H1 (cell line): ENCODE measurements around the gene ENDOU. TPM values are rescaled to one million over a fixed set of nuclear protein-coding genes. Genes with fewer than 3 reads are reported as not detected.

ENCODE experiments used
- CTCF ChIA-PET: fragments of 300-600 bp; sonication (Branson Sonifier 250); formaldehyde crosslinking; loops from one replicate; lab custom pipeline; 2021; ENCODE audit not compliant: partially characterized antibody; lab: Charles Lee
- POLR2A ChIA-PET: fragments of 300-600 bp; sonication (Branson Sonifier 250); formaldehyde crosslinking; loops from one replicate; lab custom pipeline; 2021; ENCODE audit warnings: inconsistent platforms; ENCODE audit not compliant: partially characterized antibody; lab: Charles Lee
- DNase-seq, 2 experiments: peaks; one replicate each; pipeline versions ENCODE4 v3.0.0 to v3.0.0-alpha.2; 2010 to 2022; ENCODE audit warnings: low spot score in 2 of 2, low read depth in 1 of 2, mixed read lengths in 1 of 2
- FAIRE-seq: peaks from 2 replicates; lab custom pipeline; 2011; peaks lifted over from hg19 to GRCh38; lab: Jason Lieb, UNC
- H2AFZ ChIP-seq: 2 replicates; pipeline ENCODE4 v1.8.1; 2012; ENCODE audit warnings: low read length, inconsistent platforms
- H2AK5ac ChIP-seq: 2 replicates; pipeline ENCODE4 v1.6.1; 2013; ENCODE audit warnings: low read depth, low read length
- H2BK120ac ChIP-seq: replicated peaks from 2 replicates; pipeline ENCODE3; 2013; ENCODE audit warnings: low read depth, low read length, inconsistent platforms
- H2BK12ac ChIP-seq: 2 replicates; pipeline ENCODE4 v1.6.1; 2013; ENCODE audit warnings: low read depth, low read length
- H2BK15ac ChIP-seq: 2 replicates; pipeline ENCODE4 v1.6.1; 2013; ENCODE audit warnings: low read length
- H2BK20ac ChIP-seq: 2 replicates; pipeline ENCODE4 v1.6.1; 2013; ENCODE audit warnings: low read length
- H2BK5ac ChIP-seq: 2 replicates; pipeline ENCODE4 v1.6.1; 2013; ENCODE audit warnings: low read depth, low read length
- H3K14ac ChIP-seq: 2 replicates; pipeline ENCODE4 v1.6.1; 2013; ENCODE audit warnings: inconsistent platforms; ENCODE audit not compliant: insufficient read length
- H3K18ac ChIP-seq: 2 replicates; pipeline ENCODE4 v1.6.1; 2013; ENCODE audit warnings: low read length; ENCODE audit errors: extremely low read depth
- H3K23ac ChIP-seq: 2 replicates; pipeline ENCODE4 v1.6.1; 2013; ENCODE audit warnings: inconsistent platforms; ENCODE audit not compliant: insufficient read length
- H3K23me2 ChIP-seq: 2 replicates; pipeline ENCODE4 v1.6.1; 2013; ENCODE audit warnings: low read depth, low read length
- H3K27ac ChIP-seq: 2 replicates; pipeline ENCODE4 v1.6.1; 2011; ENCODE audit warnings: low read depth, low read length, inconsistent platforms
- H3K27me3 ChIP-seq, 4 experiments: replicated peaks in 1 of 4; 1 replicate in 1 of 4; 2 replicates in 3 of 4; pipeline versions ENCODE4 v1.6.1 to v1.8.1; 2011 to 2013; ENCODE audit warnings: low read length in 3 of 4, mild to moderate bottlenecking in 3 of 4, inconsistent platforms in 2 of 4, mixed read lengths in 2 of 4, moderate library complexity in 1 of 4; ENCODE audit not compliant: control insufficient read depth in 3 of 4, insufficient read depth in 3 of 4; ENCODE audit errors: extremely low read depth in 1 of 4
- H3K36me3 ChIP-seq, 4 experiments: 2 replicates each; pipeline versions ENCODE4 v1.6.1 to v1.8.1; 2011 to 2013; ENCODE audit warnings: mild to moderate bottlenecking in 4 of 4, low read length in 3 of 4, moderate library complexity in 2 of 4, control low read depth in 1 of 4, inconsistent platforms in 1 of 4; ENCODE audit not compliant: insufficient read depth in 4 of 4, control insufficient read depth in 2 of 4
- H3K4ac ChIP-seq: replicated peaks from 2 replicates; pipeline ENCODE3; 2013; ENCODE audit warnings: low read length, low read depth, mixed read lengths, inconsistent platforms; ENCODE audit not compliant: insufficient read length
- H3K4me1 ChIP-seq, 4 experiments: replicated peaks in 1 of 4; 1 replicate in 1 of 4; 2 replicates in 3 of 4; pipeline versions ENCODE4 v1.6.1 to v1.8.1; 2011 to 2013; ENCODE audit warnings: low read length in 3 of 4, inconsistent platforms in 2 of 4, mixed read lengths in 1 of 4; ENCODE audit not compliant: insufficient read depth in 4 of 4, control insufficient read depth in 3 of 4
- H3K4me2 ChIP-seq, 2 experiments: 2 replicates each; pipeline versions ENCODE4 v1.6.1 to v1.8.1; 2011 to 2013; ENCODE audit warnings: low read depth in 2 of 2, low read length in 2 of 2, control low read depth in 1 of 2, inconsistent platforms in 1 of 2, mild to moderate bottlenecking in 1 of 2; ENCODE audit not compliant: insufficient read depth in 1 of 2
- H3K4me3 ChIP-seq, 4 experiments: fragments of 200-600, 300-600 bp in 1 of 4; sonication (generic), shearing (Covaris generic), sonication (Bioruptor Twin) in 1 of 4; 2 replicates each; pipeline versions ENCODE4 v1.5.1 to v1.8.1; 2011 to 2016; ENCODE audit warnings: low read length in 4 of 4, low read depth in 3 of 4, control low read depth in 2 of 4, inconsistent platforms in 2 of 4, mild to moderate bottlenecking in 2 of 4, mixed read lengths in 1 of 4, moderate library complexity in 1 of 4; ENCODE audit not compliant: insufficient read depth in 2 of 4; ENCODE audit errors: extremely low read depth in 1 of 4
- H3K56ac ChIP-seq: replicated peaks from 2 replicates; pipeline ENCODE3; 2013; ENCODE audit warnings: low read depth, mild to moderate bottlenecking, mixed read lengths, low read length, inconsistent platforms; ENCODE audit not compliant: insufficient read length
- H3K79me1 ChIP-seq: 2 replicates; pipeline ENCODE4 v1.6.1; 2013; ENCODE audit warnings: low read depth, low read length, control low read depth
- H3K79me2 ChIP-seq, 2 experiments: 2 replicates each; pipeline versions ENCODE4 v1.6.1 to v1.8.1; 2012 to 2013; ENCODE audit warnings: low read length in 2 of 2, mild to moderate bottlenecking in 2 of 2, inconsistent platforms in 1 of 2; ENCODE audit not compliant: insufficient read depth in 2 of 2, control insufficient read depth in 1 of 2
- H3K9ac ChIP-seq, 4 experiments: replicated peaks in 1 of 4; 1 replicate in 1 of 4; 2 replicates in 3 of 4; pipeline versions ENCODE4 v1.6.1 to v1.8.1; 2011 to 2013; ENCODE audit warnings: low read depth in 3 of 4, low read length in 3 of 4, control low read depth in 2 of 4, mild to moderate bottlenecking in 2 of 4, moderate library complexity in 2 of 4, inconsistent platforms in 1 of 4; ENCODE audit errors: extremely low read depth in 1 of 4
- H3K9me3 ChIP-seq, 2 experiments: 2 replicates each; pipeline versions ENCODE4 v1.6.1 to v1.8.1; 2012 to 2013; ENCODE audit warnings: mild to moderate bottlenecking in 2 of 2, moderate library complexity in 2 of 2, control low read depth in 1 of 2, inconsistent platforms in 1 of 2, low read depth in 1 of 2, low read length in 1 of 2, mixed read lengths in 1 of 2; ENCODE audit not compliant: insufficient read depth in 2 of 2
- H4K20me1 ChIP-seq, 2 experiments: replicated peaks in 1 of 2; 2 replicates each; pipeline versions ENCODE3 to v1.8.1; 2011 to 2013; ENCODE audit warnings: inconsistent platforms in 2 of 2, low read length in 2 of 2, mild to moderate bottlenecking in 1 of 2; ENCODE audit not compliant: insufficient read depth in 2 of 2, control insufficient read depth in 1 of 2
- H4K5ac ChIP-seq: 2 replicates; pipeline ENCODE4 v1.6.1; 2013; ENCODE audit warnings: low read length, low read depth, mixed read lengths, inconsistent platforms; ENCODE audit not compliant: insufficient read length
- H4K8ac ChIP-seq: 2 replicates; pipeline ENCODE4 v1.8.0; 2013; ENCODE audit warnings: mild to moderate bottlenecking, moderate library complexity, low read length, inconsistent platforms; ENCODE audit not compliant: insufficient read depth; ENCODE audit errors: extremely low read depth
- H4K91ac ChIP-seq: replicated peaks from 2 replicates; pipeline ENCODE3; 2013; ENCODE audit warnings: low read length, mixed read lengths, inconsistent platforms; ENCODE audit not compliant: insufficient read length
- CEBPB ChIP-seq: IDR thresholded peaks from 2 replicates; pipeline ENCODE4 v1.6.1; 2012; ENCODE audit warnings: low read depth, low read length
- CHD1 ChIP-seq: IDR thresholded peaks from 2 replicates; pipeline ENCODE4 v1.6.1; 2012; ENCODE audit warnings: low read depth, low read length, improper control_type of control experiment
- JUND ChIP-seq: IDR thresholded peaks from 2 replicates; pipeline ENCODE4 v1.6.1; 2011; ENCODE audit warnings: mild to moderate bottlenecking, improper control_type of control experiment, low read length
- RAD21 ChIP-seq, 2 experiments: IDR thresholded peaks in 1 of 2; conservative IDR thresholded peaks in 1 of 2; 2 replicates each; pipeline ENCODE4 v1.6.1; 2011; ENCODE audit warnings: low read depth in 2 of 2, low read length in 2 of 2, improper control_type of control experiment in 1 of 2, inconsistent platforms in 1 of 2, mild to moderate bottlenecking in 1 of 2, moderate library complexity in 1 of 2
- SIN3A ChIP-seq, 2 experiments: IDR thresholded peaks in 1 of 2; conservative IDR thresholded peaks in 1 of 2; 2 replicates each; pipeline ENCODE4 v1.6.1; 2011 to 2012; ENCODE audit warnings: low read length in 2 of 2, improper control_type of control experiment in 1 of 2, low read depth in 1 of 2, mild to moderate bottlenecking in 1 of 2
- USF2 ChIP-seq: IDR thresholded peaks from 2 replicates; pipeline ENCODE4 v1.6.1; 2011; ENCODE audit warnings: low read length, improper control_type of control experiment
- WGBS, 2 experiments: shearing (Covaris generic) in 1 of 2; methylation state at CpG; one replicate each; pipeline versions ENCODE4 v1.1.6 to v1.1.7; 2013 to 2015; ENCODE audit warnings: low lambda C conversion rate in 2 of 2, mixed read lengths in 2 of 2, inconsistent platforms in 1 of 2, low coverage in 1 of 2, missing lambda C conversion rate in 1 of 2; ENCODE audit not compliant: insufficient replicate concordance in 2 of 2, insufficient coverage in 1 of 2, insufficient read length in 1 of 2; ENCODE audit errors: extremely low coverage in 1 of 2, missing lambda C conversion rate in 1 of 2; 5-methylcytosine and 5-hydroxymethylcytosine counted together
- polyA plus RNA-seq, 7 experiments: library from polyadenylated mRNA; depleted of rRNA in 3 of 7; stranded (reverse) in 5 of 7; unstranded in 2 of 7; fragments of >200 nt in 5 of 7; fragments of 200-250 nt in 2 of 7; gene quantifications; 1 replicate in 5 of 7; 2 replicates in 1 of 7; 4 replicates in 1 of 7; pipeline versions ENCODE4 v1.2.1 to v1.2.3, GENCODE V29; 2011 to 2013; ENCODE audit warnings: missing spikeins in 2 of 7, mixed read lengths in 2 of 7
- total RNA-seq: library from RNA; stranded (reverse); fragmentation: NEBNext Ultra II Directional; extraction: Animal tissue kit (Norgen Biotek cat#: 25700); gene quantifications from 2 replicates; pipeline ENCODE4 v1.2.1, GENCODE V29; 2021

ENDOU gene
- total and polyA plus RNA-seq, 2 of the 8 experiments (the other 6 are each of a cell fraction or from before 2014, with no cell fraction given): not detected

DNA sequence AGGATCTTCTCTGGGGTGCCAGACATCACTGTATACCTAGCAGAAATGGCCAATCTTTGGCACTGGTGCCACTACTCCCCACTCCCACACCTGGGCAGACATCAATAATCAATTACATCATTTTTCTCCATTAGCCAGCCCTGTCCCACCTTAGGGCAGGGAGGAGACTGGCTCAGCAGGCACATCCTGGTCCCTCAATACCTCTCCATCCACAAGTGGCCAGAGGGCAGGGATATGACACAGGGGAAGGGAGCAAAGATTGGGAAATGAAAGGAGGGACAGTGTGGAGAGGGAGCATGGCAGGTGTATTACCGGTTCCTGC lies 23.2 kb upstream of the ENDOU start:
- Histone ChIP-seq H4K20me1 (no peaks in the 10 kb centered on the region), H2BK15ac (no peak overlapping the region), H3K4ac (no peak overlapping the region), H3K14ac (no peak overlapping the region), H3K4me1 (peaks cover 4 to 11% (median 5%) of the 10 kb centered on the region in 4 experiments), H3K23ac (no peak overlapping the region), H3K4me3 (no peak overlapping the region), H3K27ac (no peak overlapping the region), H3K9me3 (no peaks in the 10 kb centered on the region), H2AFZ (no peak overlapping the region), H4K8ac (no peak overlapping the region), H3K27me3 (no peaks in the 10 kb centered on the region), H2BK5ac (no peak overlapping the region), H3K23me2 (no peaks in the 10 kb centered on the region; the same call in 1 of the 2 replicates), H3K79me2 (no peaks in the 10 kb centered on the region), H3K56ac (no peak overlapping the region), H3K4me2 (no peak overlapping the region), H4K91ac (no peak overlapping the region), H2BK12ac (no peak overlapping the region), H2AK5ac (no peak overlapping the region), H3K18ac (no peak overlapping the region), H2BK120ac (no peak overlapping the region), H3K36me3 (no peaks in the 10 kb centered on the region), H2BK20ac (no peak overlapping the region), H3K9ac (no peak overlapping the region), H4K5ac (no peak overlapping the region), H3K79me1 (no peaks in the 10 kb centered on the region)
- FAIRE-seq (no peak), DNase-seq (no peak)
- ChIA-PET POLR2A (interaction anchor here (1.5 to 3.2 kb wide), 2 partner anchors 9 to 27 kb away, joined by 3 to 10 read pairs; partner anchors contain the start of gene RAPGEF3), CTCF (interaction anchor here (1.7 to 64.6 kb wide), 5 partner anchors 3 to 33 kb away, joined by 7 to 2442 read pairs (median 892); partner anchors contain the start of genes ENDOU, RAPGEF3 and SLC48A1)
- 100% methylated on average over 1 of the region's 1 CpG; no CpG with 5 or more reads in 1 of the 2 experiments for WGBS, 2 experiments
- no peak for TF ChIP-seq USF2
- no peak for TF ChIP-seq CEBPB
- TF ChIP-seq CHD1: no peak
- no peak for TF ChIP-seq RAD21 (IDR thresholded peaks at IDR 0.05 in 1 of 2, conservative IDR thresholded peaks at IDR 0.05 in 1 of 2; ENCODE audit: low read depth in 2 of 2, low read length in 2 of 2)
- no peak for TF ChIP-seq JUND
- TF ChIP-seq SIN3A (conservative IDR thresholded peaks at IDR 0.05 in 1 of 2, IDR thresholded peaks at IDR 0.05 in 1 of 2; ENCODE audit: low read depth in 1 of 2, low read length in 2 of 2): no peak
